Tibial nerve (tissue), 4 donors: ENCODE results near the gene MPHOSPH6. TPM values are rescaled to one million over a fixed set of nuclear protein-coding genes. Genes with fewer than 3 reads are reported as not detected.

Source experiments
- DNase-seq, 2 donors: peaks; one replicate each; pipeline ENCODE4 v3.0.0-alpha.2; 2019; ENCODE audit warnings: low spot score in 2 of 2
- H3K27ac ChIP-seq, 4 donors: fragments of 200-600 bp; sonication (generic) in 3 of 4; one replicate each; pipeline ENCODE4 v1.5.1; 2017 to 2019; ENCODE audit warnings: mild to moderate bottlenecking in 1 of 4
- H3K27me3 ChIP-seq, 2 donors: fragments of 200-600 bp; sonication (generic) in 1 of 2; one replicate each; pipeline versions ENCODE4 v1.5.1 to v1.6.0; 2017 to 2019
- H3K36me3 ChIP-seq, 3 donors: fragments of 200-600 bp; sonication (generic); one replicate each; pipeline ENCODE4 v1.5.1; 2018 to 2019
- H3K4me1 ChIP-seq, 4 donors: fragments of 200-600 bp; sonication (generic) in 3 of 4; one replicate each; pipeline ENCODE4 v1.5.1; 2017 to 2019
- H3K4me3 ChIP-seq, 4 donors: fragments of 200-600 bp; sonication (generic) in 3 of 4; one replicate each; pipeline ENCODE4 v1.5.1; 2017 to 2019; ENCODE audit warnings: mild to moderate bottlenecking in 1 of 4, moderate library complexity in 1 of 4
- H3K9me3 ChIP-seq, 4 donors: fragments of 200-600 bp; sonication (generic) in 3 of 4; one replicate each; pipeline ENCODE4 v1.5.1; 2017 to 2019
- EP300 ChIP-seq, 2 donors: sonication (generic); formaldehyde crosslinking; IDR thresholded peaks; one replicate each; pipeline ENCODE4 v1.6.1; 2017; ENCODE audit warnings: antibody characterized with exemption in 2 of 2, mild to moderate bottlenecking in 1 of 2
- POLR2A ChIP-seq, 2 donors: fragments of 450-650 bp; IDR thresholded peaks; one replicate each; pipeline ENCODE4 v1.6.1; 2017; ENCODE audit warnings: antibody characterized with exemption in 2 of 2, mild to moderate bottlenecking in 2 of 2, moderate library complexity in 2 of 2
- WGBS, 2 donors: methylation state at CpG; one replicate each; pipeline ENCODE4 v1.1.5; 2018; 5-methylcytosine and 5-hydroxymethylcytosine counted together
- total RNA-seq, 4 donors: library from RNA; depleted of rRNA; stranded (reverse); fragments of >200 nt; gene quantifications; one replicate each; pipeline ENCODE4 v1.1.0, GENCODE V29; 2016
- TF ChIP-seq, protein P1 (sequence below), 5 experiments: fragments of 200-600 bp in 3 of 5; fragments of 450-650 bp in 2 of 5; sonication (generic) in 3 of 5; IDR thresholded peaks; one replicate each; pipeline ENCODE4 v1.5.1; 2016 to 2019; ENCODE audit warnings: antibody characterized with exemption in 5 of 5, mild to moderate bottlenecking in 3 of 5, moderate library complexity in 2 of 5

Gene MPHOSPH6
- total RNA-seq, 4 donors from 2014 or later: 9.4 to 48.3 (median 29.7) TPM

DNA sequence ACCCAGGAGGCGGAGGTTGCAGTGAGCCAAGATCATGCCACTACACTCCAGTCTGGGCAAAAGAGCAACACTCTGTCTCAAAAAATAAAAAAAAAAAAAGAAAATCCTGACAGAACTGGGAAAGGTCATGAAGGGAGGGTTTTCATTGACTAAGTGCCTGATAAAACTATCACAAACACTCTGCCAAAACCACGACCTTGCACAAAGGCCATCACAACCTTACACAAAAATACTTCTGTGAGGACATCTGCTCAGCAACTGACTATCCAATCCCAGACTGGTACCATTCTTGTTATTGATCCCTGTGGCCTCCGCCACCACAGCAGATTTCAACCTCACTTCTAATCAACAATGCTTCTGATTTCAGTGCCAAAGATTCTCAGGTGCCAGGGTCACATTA is 40.1 kb downstream of the MPHOSPH6 start:
- Histone ChIP-seq H3K27ac (no peak overlapping the region), H3K4me1 (no peaks in the 10 kb centered on the region), H3K36me3 (no peaks in the 10 kb centered on the region), H3K27me3 (no peaks in the 10 kb centered on the region), H3K9me3 (peaks cover 0 to 7% (median 0%) of the 10 kb centered on the region in 4 donors), H3K4me3 (no peak overlapping the region)
- DNase-seq: no peak
- no peak for TF ChIP-seq EP300 (IDR thresholded peaks at IDR 0.05)
- TF ChIP-seq, protein P1, sequence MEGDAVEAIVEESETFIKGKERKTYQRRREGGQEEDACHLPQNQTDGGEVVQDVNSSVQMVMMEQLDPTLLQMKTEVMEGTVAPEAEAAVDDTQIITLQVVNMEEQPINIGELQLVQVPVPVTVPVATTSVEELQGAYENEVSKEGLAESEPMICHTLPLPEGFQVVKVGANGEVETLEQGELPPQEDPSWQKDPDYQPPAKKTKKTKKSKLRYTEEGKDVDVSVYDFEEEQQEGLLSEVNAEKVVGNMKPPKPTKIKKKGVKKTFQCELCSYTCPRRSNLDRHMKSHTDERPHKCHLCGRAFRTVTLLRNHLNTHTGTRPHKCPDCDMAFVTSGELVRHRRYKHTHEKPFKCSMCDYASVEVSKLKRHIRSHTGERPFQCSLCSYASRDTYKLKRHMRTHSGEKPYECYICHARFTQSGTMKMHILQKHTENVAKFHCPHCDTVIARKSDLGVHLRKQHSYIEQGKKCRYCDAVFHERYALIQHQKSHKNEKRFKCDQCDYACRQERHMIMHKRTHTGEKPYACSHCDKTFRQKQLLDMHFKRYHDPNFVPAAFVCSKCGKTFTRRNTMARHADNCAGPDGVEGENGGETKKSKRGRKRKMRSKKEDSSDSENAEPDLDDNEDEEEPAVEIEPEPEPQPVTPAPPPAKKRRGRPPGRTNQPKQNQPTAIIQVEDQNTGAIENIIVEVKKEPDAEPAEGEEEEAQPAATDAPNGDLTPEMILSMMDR (IDR thresholded peaks at IDR 0.05): no peak
- no peak for TF ChIP-seq POLR2A (IDR thresholded peaks at IDR 0.05)
- WGBS, 2 donors: 80 to 83% methylated on average over 3 of the region's 3 CpGs

DNA sequence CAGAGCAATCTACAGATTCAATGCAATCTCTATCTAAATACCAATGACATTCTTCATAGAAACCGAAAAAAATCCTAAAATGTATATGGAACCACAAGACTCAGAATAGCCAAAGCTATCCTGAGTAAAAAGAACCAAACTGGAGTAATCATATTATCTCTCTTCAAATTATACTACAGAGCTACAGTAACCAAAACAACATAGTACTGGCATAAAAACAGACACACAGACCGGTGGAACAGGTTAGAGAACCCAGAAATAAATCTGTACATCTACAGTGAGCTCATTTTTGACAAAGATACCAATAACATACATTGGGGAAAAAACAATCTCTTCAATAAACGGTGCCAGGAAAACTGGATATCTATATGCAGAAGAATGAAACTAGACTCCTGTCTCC is 45.4 kb downstream of the MPHOSPH6 start:
- Histone ChIP-seq H3K27me3 (no peaks in the 10 kb centered on the region), H3K4me3 (no peak overlapping the region), H3K27ac (no peak overlapping the region), H3K4me1 (no peaks in the 10 kb centered on the region), H3K9me3 (peaks cover 0 to 7% (median 0%) of the 10 kb centered on the region in 4 donors), H3K36me3 (no peaks in the 10 kb centered on the region)
- DNase-seq: no peak
- TF ChIP-seq EP300 (IDR thresholded peaks at IDR 0.05): no peak
- TF ChIP-seq, protein P1 (IDR thresholded peaks at IDR 0.05): no peak
- no peak for TF ChIP-seq POLR2A (IDR thresholded peaks at IDR 0.05)
- WGBS, 2 donors: 89 to 91% methylated on average over 3 of the region's 3 CpGs

DNA sequence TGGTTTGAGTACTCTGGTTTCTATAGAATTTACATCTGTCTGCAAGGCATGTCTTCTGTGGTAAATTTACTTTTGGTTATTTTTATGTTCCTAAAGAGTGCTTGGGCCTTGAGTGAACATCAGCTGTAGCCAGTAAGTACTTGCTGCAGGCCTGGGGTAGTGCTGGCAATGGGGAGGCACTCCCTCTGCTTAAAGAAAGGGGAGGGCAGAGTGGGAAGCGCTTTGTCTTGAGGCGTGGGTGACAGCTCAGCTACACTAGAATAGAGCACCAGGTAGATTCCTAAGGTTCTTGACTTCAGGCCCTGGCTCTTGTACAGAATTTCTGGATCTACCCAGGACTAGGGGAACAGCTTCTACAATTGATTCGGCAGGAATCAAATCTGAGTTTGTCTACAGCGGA is 50.6 kb downstream of the MPHOSPH6 start:
- no peaks in the 10 kb centered on the region for H3K27me3 ChIP-seq
- 75 to 87% methylated on average over 4 of the region's 4 CpGs for WGBS, 2 donors
- H3K9me3 ChIP-seq: no peaks in the 10 kb centered on the region
- TF ChIP-seq, protein P1 (IDR thresholded peaks at IDR 0.05): no peak
- no peak for TF ChIP-seq POLR2A (IDR thresholded peaks at IDR 0.05)
- H3K36me3 ChIP-seq: no peaks in the 10 kb centered on the region
- H3K27ac ChIP-seq: no peak overlapping the region
- no peaks in the 10 kb centered on the region for H3K4me1 ChIP-seq
- no peak overlapping the region for H3K4me3 ChIP-seq
- no peak for DNase-seq

DNA sequence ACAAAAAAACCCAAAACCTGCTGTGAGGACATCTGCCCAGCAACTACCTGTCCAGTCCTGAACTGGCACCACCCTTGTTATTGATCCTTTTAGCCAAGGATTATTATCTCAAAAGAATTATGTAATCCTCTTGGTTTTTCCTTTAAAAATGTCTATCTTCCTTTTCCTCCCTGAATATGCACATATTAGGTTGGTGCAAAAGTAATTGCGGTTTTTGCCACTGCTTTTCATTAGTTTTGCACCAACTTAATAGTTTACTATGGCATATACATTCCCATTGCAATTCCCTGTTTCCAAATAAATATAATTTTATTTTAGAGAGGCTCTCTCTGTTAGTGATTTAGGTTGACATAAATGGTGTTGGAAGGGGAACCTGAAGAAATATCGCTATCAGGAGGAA is 51.3 kb downstream of the MPHOSPH6 start:
- TF ChIP-seq EP300 (IDR thresholded peaks at IDR 0.05) (no peak), POLR2A (IDR thresholded peaks at IDR 0.05) (no peak)
- TF ChIP-seq, protein P1 (IDR thresholded peaks at IDR 0.05): no peak
- H3K4me3 ChIP-seq: no peak overlapping the region
- H3K27ac ChIP-seq: no peak overlapping the region

DNA sequence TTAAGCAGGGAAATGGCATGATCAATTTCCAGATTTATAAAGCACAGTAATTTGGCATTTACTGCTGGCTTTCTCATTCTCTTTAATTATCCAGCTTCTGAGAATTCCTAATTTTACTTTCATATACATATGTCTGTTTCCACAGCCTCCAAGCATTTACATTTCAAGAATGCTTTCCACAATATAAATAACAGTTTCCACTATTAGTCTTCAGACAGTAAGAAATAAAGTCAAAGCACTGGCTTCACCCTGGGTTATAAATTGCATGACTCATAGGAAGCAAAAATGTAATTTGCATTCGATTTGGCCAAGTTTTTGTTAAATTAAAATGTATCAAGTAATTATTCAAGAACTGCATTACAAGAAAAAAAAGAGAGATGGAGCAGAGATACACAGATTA is 53.5 kb downstream of the MPHOSPH6 start:
- WGBS, 2 donors: 39 to 55% methylated on average over 1 of the region's 1 CpG
- Histone ChIP-seq H3K4me3 (no peak overlapping the region), H3K27me3 (no peaks in the 10 kb centered on the region), H3K36me3 (no peaks in the 10 kb centered on the region), H3K27ac (no peak overlapping the region), H3K4me1 (no peaks in the 10 kb centered on the region), H3K9me3 (no peaks in the 10 kb centered on the region)
- TF ChIP-seq POLR2A (IDR thresholded peaks at IDR 0.05) (no peak), EP300 (IDR thresholded peaks at IDR 0.05) (no peak)
- TF ChIP-seq, protein P1 (IDR thresholded peaks at IDR 0.05): no peak
- no peak for DNase-seq

More for the DNA sequence above, 51.3 kb downstream of the MPHOSPH6 start:
- H3K36me3 ChIP-seq: no peaks in the 10 kb centered on the region
- H3K27me3 ChIP-seq: no peaks in the 10 kb centered on the region
- no peaks in the 10 kb centered on the region for H3K9me3 ChIP-seq
- H3K4me1 ChIP-seq: no peaks in the 10 kb centered on the region
- 83 to 88% methylated on average over 2 of the region's 2 CpGs for WGBS, 2 donors
- DNase-seq: no peak
